GM12878 (cell line): ENCODE results near the gene NSL1. TPM values are rescaled to one million over a fixed set of nuclear protein-coding genes. Genes with fewer than 3 reads are reported as not detected.

ENCODE experiments used
- ATAC-seq: fragments of 200-7000 bp; cut with Tn5 transposase; 3 replicates; pipeline ENCODE4 v1.9.1; 2020; ENCODE audit warnings: mild to moderate bottlenecking, moderate library complexity
- BruUV-seq: library from RNA; stranded (reverse); fragments of 400-500 nt; replicated peaks from 2 replicates; lab custom pipeline; 2021; lab: Mats Ljungman, UMichigan
- CTCF ChIA-PET: fragments of 300-600 bp; sonication (Branson Sonifier 250); formaldehyde crosslinking; extraction: SDS; loops from one replicate; lab custom pipeline; 2021; ENCODE audit warnings: inconsistent platforms; lab: Yijun Ruan, JAX
- POLR2A ChIA-PET: fragments of 350-600 bp; formaldehyde crosslinking; extraction: SDS; loops from one replicate; lab custom pipeline; 2021; ENCODE audit warnings: inconsistent platforms; lab: Charles Lee
- RAD21 ChIA-PET: fragments of 300-600 bp; sonication (Branson Sonifier 250); formaldehyde crosslinking; loops from one replicate; lab custom pipeline; 2023; ENCODE audit warnings: antibody characterized with exemption; ENCODE audit not compliant: unreplicated experiment; lab: Charles Lee
- SMC1A ChIA-PET: fragments of 300-600 bp; sonication (Branson Sonifier 250); formaldehyde crosslinking; loops from one replicate; lab custom pipeline; 2023; ENCODE audit not compliant: unreplicated experiment, uncharacterized antibody; lab: Charles Lee
- DNase-seq: peaks from one replicate; pipeline ENCODE4 v3.0.0-alpha.2; 2011; ENCODE audit warnings: low read depth, low spot score
- FAIRE-seq: peaks from 3 replicates; lab custom pipeline; 2011; peaks lifted over from hg19 to GRCh38; lab: Jason Lieb, UNC
- H2AFZ ChIP-seq: 2 replicates; pipeline ENCODE4 v1.6.0; 2011; ENCODE audit warnings: low read depth, low read length, control low read depth; ENCODE audit not compliant: control insufficient read depth
- H3K27ac ChIP-seq: 2 replicates; pipeline ENCODE4 v1.5.1; 2011; ENCODE audit warnings: control low read depth; ENCODE audit not compliant: control insufficient read depth, insufficient read depth
- H3K27me3 ChIP-seq, 2 experiments: replicated peaks in 1 of 2; 2 replicates each; pipeline versions ENCODE4 v1.6.0 to v1.6.1; 2011; ENCODE audit warnings: low read length in 1 of 2; ENCODE audit not compliant: control insufficient read depth in 2 of 2, insufficient read depth in 2 of 2
- H3K36me3 ChIP-seq, 2 experiments: 2 replicates each; pipeline ENCODE4 v1.5.1; 2011; ENCODE audit warnings: low read length in 1 of 2; ENCODE audit not compliant: control insufficient read depth in 2 of 2, insufficient read depth in 2 of 2
- H3K4me1 ChIP-seq: 2 replicates; pipeline ENCODE4 v1.6.1; 2011; ENCODE audit warnings: mild to moderate bottlenecking, low read length, moderate library complexity, mixed read lengths; ENCODE audit not compliant: control insufficient read depth, insufficient read depth
- H3K4me2 ChIP-seq: 2 replicates; pipeline ENCODE4 v1.6.0; 2011; ENCODE audit warnings: control low read depth; ENCODE audit not compliant: control insufficient read depth, insufficient read depth
- H3K4me3 ChIP-seq: fragments of 200-600 bp; sonication (generic); 2 replicates; pipeline ENCODE4 v1.5.1; 2016
- H3K79me2 ChIP-seq: 2 replicates; pipeline ENCODE4 v1.6.0; 2011; ENCODE audit warnings: low read length; ENCODE audit not compliant: control insufficient read depth, insufficient read depth
- H3K9ac ChIP-seq: 2 replicates; pipeline ENCODE4 v1.8.0; 2011; ENCODE audit warnings: low read length, control low read depth, mixed read lengths; ENCODE audit not compliant: control insufficient read depth, insufficient read depth
- H3K9me3 ChIP-seq: replicated peaks from 3 replicates; pipeline ENCODE4 v1.5.1; 2011; ENCODE audit warnings: mild to moderate bottlenecking, low read length; ENCODE audit not compliant: control insufficient read depth, insufficient read depth
- H4K20me1 ChIP-seq: 2 replicates; pipeline ENCODE4 v1.6.0; 2011; ENCODE audit not compliant: control insufficient read depth, insufficient read depth
- BACH1 ChIP-seq: fragments of 450-650 bp; IDR thresholded peaks from 2 replicates; pipeline ENCODE4 v1.6.1; 2017; ENCODE audit warnings: mild to moderate bottlenecking, borderline replicate concordance
- IRF3 ChIP-seq: fragments of 450-650 bp; IDR thresholded peaks from 2 replicates; pipeline ENCODE4 v1.6.1; 2014; ENCODE audit warnings: mild to moderate bottlenecking
- KLF5 ChIP-seq: fragments of 450-650 bp; IDR thresholded peaks from 2 replicates; pipeline ENCODE4 v1.6.1; 2014; ENCODE audit warnings: mild to moderate bottlenecking; ENCODE audit not compliant: partially characterized antibody
- WGBS: methylation state at CpG from one replicate; pipeline ENCODE4 v1.1.6; 2016; ENCODE audit warnings: low lambda C conversion rate; ENCODE audit not compliant: insufficient replicate concordance, insufficient coverage; ENCODE audit errors: missing lambda C conversion rate; 5-methylcytosine and 5-hydroxymethylcytosine counted together
- in situ Hi-C: fragments of 300-500 bp; cut with MboI; formaldehyde crosslinking; loops from 9 replicates; pipeline ENCODE4 v1.14.3; 2018; ENCODE audit warnings: mixed read lengths
- intact Hi-C: fragments of 100-400 bp; cut with micrococcal nuclease; formaldehyde crosslinking; loops from one replicate; pipeline ENCODE4 v1.14.2; 2022; ENCODE audit not compliant: unreplicated experiment
- polyA plus RNA-seq, 11 experiments: library from polyadenylated mRNA; depleted of rRNA in 4 of 11; unstranded in 6 of 11; stranded (reverse) in 5 of 11; fragments of >200 nt; fragmentation: Nextera tagmentation in 4 of 11; fragmentation: Illumina TruSeq in 1 of 11; extraction: Ambion mirVana in 4 of 11; extraction: Trizol in 1 of 11; gene quantifications; 1 replicate in 1 of 11; 2 replicates in 10 of 11; pipeline versions ENCODE4 v1.2.1 to v1.2.3, GENCODE V29; 2011 to 2016; ENCODE audit warnings: inconsistent platforms in 2 of 11, missing spikeins in 2 of 11, low read depth in 1 of 11
- total RNA-seq, 4 experiments: library from RNA; depleted of rRNA in 3 of 4; stranded (reverse); fragments of >200 nt in 3 of 4; fragmentation: Illumina TruSeq in 1 of 4; extraction: Trizol in 1 of 4; gene quantifications; 2 replicates each; pipeline versions ENCODE4 v1.2.1 to v1.2.3, GENCODE V29; 2013 to 2021
- TF ChIP-seq, protein P1 (sequence below): IDR thresholded peaks from 2 replicates; pipeline ENCODE4 v1.6.1; 2012; ENCODE audit warnings: improper control_type of control experiment, low read depth, low read length; ENCODE audit not compliant: insufficient replicate concordance
- TF ChIP-seq, protein P2 (sequence below): IDR thresholded peaks from 2 replicates; pipeline ENCODE4 v1.6.1; 2012; ENCODE audit warnings: low read length, inconsistent platforms

The NSL1 gene
- total and polyA plus RNA-seq, 10 of the 15 experiments (the other 5 are each of a cell fraction or from before 2014, with no cell fraction given), result 36.7 to 74.2 (median 46.4) TPM

GRCh38 chr1:212791261-212791675 is 309 bp downstream of the NSL1 start:
- peak overlapping the region; percentile 96 for H2AFZ ChIP-seq
- peak overlapping the region; percentile 78 for H3K4me2 ChIP-seq
- TF ChIP-seq BACH1, result no peak
- peak; percentile 73 for TF ChIP-seq KLF5
- TSS peak; percentile 93 for BruUV-seq
- peak overlapping the region; percentile 78 for H3K4me3 ChIP-seq
- peak overlapping the region; percentile 97 for H3K27ac ChIP-seq
- H3K79me2 ChIP-seq, result peaks cover 41% of the 10 kb centered on the region
- H3K9ac ChIP-seq, result peak overlapping the region; percentile 99
- RAD21 ChIA-PET, result interaction anchor here (0.6 to 1.3 kb wide), 8 partner anchors 13 to 326 kb away, joined by 3 to 4 read pairs (median 3); partner anchors contain the start of gene BATF3
- H3K9me3 ChIP-seq, result no peaks in the 10 kb centered on the region; the same call in 2 of the 3 replicates
- DNase-seq (no peak), FAIRE-seq (no peak), ATAC-seq (peak; percentile 52)
- no peaks in the 10 kb centered on the region for H3K27me3 ChIP-seq
- H4K20me1 ChIP-seq, result no peaks in the 10 kb centered on the region
- peaks cover 8% of the 10 kb centered on the region for H3K4me1 ChIP-seq
- POLR2A ChIA-PET, result interaction anchor here (0.6 to 2.1 kb wide), 11 partner anchors 9 to 481 kb away, joined by 3 to 8 read pairs (median 3); partner anchors contain the start of gene VASH2
- intact Hi-C loops, result loop anchor here (2.0 kb wide), 1 partner anchor 204 kb away; no protein-coding TSS in a partner anchor
- H3K36me3 ChIP-seq, result peaks cover 0 to 7% of the 10 kb centered on the region in 2 experiments; a peak in 1 of 4 replicates
- CTCF ChIA-PET, result interaction anchor here (0.7 to 1.6 kb wide), 8 partner anchors 9 to 335 kb away, joined by 3 to 9 read pairs (median 3); no protein-coding TSS in a partner anchor
- in situ Hi-C loops, result no loop called here
- 1% methylated on average over 22 of the region's 22 CpGs for WGBS
- SMC1A ChIA-PET, result interaction anchor here (0.7 to 2.2 kb wide), 19 partner anchors 10 to 336 kb away, joined by 3 to 14 read pairs (median 4); partner anchors contain the start of gene RPS6KC1

DNA sequence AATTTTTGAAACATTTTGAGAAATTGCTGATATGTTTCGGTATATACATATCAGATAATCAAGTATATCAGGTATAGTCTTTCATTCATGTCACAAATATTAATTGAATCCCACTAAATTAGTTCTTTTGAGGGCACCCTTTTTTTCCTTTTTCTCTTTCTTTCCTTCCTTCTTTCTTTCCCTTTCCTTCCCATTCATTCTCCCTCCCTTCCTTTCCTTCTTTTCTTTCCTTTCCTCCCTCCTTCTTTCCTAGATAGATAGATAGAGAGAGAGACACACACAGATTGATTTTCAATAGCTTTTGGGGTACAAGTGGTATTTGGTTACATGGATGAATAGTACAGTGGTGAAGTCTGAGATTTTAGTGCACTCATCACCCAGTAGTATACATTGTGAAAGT is 5.7 kb downstream of the NSL1 start:
- Histone ChIP-seq H2AFZ (no peak overlapping the region), H3K4me3 (no peak overlapping the region), H3K9me3 (no peaks in the 10 kb centered on the region), H3K4me1 (peaks cover 8% of the 10 kb centered on the region; the same call in 1 of the 2 replicates), H4K20me1 (no peaks in the 10 kb centered on the region), H3K4me2 (no peak overlapping the region), H3K9ac (no peak overlapping the region), H3K27me3 (no peaks in the 10 kb centered on the region), H3K36me3 (peaks cover 2 to 4% of the 10 kb centered on the region in 2 experiments; a peak in 2 of 4 replicates), H3K27ac (no peak overlapping the region), H3K79me2 (peaks cover 16% of the 10 kb centered on the region)
- WGBS, result 100% methylated on average over 1 of the region's 1 CpG
- in situ Hi-C loops (no loop called here), intact Hi-C loops (no loop called here)
- TF ChIP-seq, protein P1, sequence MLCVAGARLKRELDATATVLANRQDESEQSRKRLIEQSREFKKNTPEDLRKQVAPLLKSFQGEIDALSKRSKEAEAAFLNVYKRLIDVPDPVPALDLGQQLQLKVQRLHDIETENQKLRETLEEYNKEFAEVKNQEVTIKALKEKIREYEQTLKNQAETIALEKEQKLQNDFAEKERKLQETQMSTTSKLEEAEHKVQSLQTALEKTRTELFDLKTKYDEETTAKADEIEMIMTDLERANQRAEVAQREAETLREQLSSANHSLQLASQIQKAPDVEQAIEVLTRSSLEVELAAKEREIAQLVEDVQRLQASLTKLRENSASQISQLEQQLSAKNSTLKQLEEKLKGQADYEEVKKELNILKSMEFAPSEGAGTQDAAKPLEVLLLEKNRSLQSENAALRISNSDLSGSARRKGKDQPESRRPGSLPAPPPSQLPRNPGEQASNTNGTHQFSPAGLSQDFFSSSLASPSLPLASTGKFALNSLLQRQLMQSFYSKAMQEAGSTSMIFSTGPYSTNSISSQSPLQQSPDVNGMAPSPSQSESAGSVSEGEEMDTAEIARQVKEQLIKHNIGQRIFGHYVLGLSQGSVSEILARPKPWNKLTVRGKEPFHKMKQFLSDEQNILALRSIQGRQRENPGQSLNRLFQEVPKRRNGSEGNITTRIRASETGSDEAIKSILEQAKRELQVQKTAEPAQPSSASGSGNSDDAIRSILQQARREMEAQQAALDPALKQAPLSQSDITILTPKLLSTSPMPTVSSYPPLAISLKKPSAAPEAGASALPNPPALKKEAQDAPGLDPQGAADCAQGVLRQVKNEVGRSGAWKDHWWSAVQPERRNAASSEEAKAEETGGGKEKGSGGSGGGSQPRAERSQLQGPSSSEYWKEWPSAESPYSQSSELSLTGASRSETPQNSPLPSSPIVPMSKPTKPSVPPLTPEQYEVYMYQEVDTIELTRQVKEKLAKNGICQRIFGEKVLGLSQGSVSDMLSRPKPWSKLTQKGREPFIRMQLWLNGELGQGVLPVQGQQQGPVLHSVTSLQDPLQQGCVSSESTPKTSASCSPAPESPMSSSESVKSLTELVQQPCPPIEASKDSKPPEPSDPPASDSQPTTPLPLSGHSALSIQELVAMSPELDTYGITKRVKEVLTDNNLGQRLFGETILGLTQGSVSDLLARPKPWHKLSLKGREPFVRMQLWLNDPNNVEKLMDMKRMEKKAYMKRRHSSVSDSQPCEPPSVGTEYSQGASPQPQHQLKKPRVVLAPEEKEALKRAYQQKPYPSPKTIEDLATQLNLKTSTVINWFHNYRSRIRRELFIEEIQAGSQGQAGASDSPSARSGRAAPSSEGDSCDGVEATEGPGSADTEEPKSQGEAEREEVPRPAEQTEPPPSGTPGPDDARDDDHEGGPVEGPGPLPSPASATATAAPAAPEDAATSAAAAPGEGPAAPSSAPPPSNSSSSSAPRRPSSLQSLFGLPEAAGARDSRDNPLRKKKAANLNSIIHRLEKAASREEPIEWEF, result no peak
- TF ChIP-seq, protein P2, sequence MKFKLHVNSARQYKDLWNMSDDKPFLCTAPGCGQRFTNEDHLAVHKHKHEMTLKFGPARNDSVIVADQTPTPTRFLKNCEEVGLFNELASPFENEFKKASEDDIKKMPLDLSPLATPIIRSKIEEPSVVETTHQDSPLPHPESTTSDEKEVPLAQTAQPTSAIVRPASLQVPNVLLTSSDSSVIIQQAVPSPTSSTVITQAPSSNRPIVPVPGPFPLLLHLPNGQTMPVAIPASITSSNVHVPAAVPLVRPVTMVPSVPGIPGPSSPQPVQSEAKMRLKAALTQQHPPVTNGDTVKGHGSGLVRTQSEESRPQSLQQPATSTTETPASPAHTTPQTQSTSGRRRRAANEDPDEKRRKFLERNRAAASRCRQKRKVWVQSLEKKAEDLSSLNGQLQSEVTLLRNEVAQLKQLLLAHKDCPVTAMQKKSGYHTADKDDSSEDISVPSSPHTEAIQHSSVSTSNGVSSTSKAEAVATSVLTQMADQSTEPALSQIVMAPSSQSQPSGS, result no peak
- TF ChIP-seq IRF3, result no peak
- SMC1A ChIA-PET, result interaction anchor here (0.8 to 6.3 kb wide), 12 partner anchors 8 to 307 kb away, joined by 3 to 63 read pairs (median 7); no protein-coding TSS in a partner anchor
- DNase-seq (no peak), ATAC-seq (no peak), FAIRE-seq (no peak)
- POLR2A ChIA-PET, result interaction anchor here (0.6 to 1.5 kb wide), 5 partner anchors 9 to 171 kb away, joined by 3 to 4 read pairs (median 3); partner anchors contain the start of gene FLVCR1
- CTCF ChIA-PET, result interaction anchor here (0.6 to 7.4 kb wide), 17 partner anchors 10 to 329 kb away, joined by 3 to 103 read pairs (median 5); no protein-coding TSS in a partner anchor
- RAD21 ChIA-PET, result interaction anchor here (1.1 to 3.4 kb wide), 10 partner anchors 9 to 330 kb away, joined by 3 to 21 read pairs (median 4); no protein-coding TSS in a partner anchor
- BruUV-seq, result no TSS peak
